T-helper 1 cell (primary cell): Measurements from ENCODE around the gene IRGM.
A peak's percentile ranks its signal among the peaks of the same experiment; 100 is the strongest.
"Not testable (repeated sequence)": the region's sequence is repeated elsewhere in the genome, so short reads cannot be mapped to it uniquely, and the experiment has no call there.

ENCODE experiments used
- DNase-seq, 5 donors: peaks; one replicate each; pipeline ENCODE4 v3.0.0-alpha.2; 2012 to 2020
- total RNA-seq, 4 donors: gene quantifications; one replicate each; lab custom pipeline; 2026; lab: John Stamatoyannopoulos, UW

Gene IRGM
- total RNA-seq, result 7.7 to 14.7 (median 12.0) reads per million in 4 donors

DNA sequence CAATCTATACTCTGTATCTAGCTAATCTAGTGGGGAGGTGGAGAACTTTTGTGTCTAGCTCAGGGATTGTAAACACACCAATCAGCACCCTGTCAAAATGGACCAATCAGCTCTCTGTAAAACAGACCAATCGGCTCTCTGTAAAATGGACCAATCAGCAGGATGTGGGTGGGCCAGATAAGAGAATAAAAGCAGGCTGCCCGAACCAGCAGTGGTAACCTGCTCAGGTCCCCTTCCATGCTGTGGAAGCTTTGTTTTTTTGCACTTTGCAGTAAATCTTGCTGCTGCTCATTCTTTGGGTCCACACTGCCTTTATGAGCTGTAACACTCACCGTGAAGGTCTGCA is at the start of gene IRGM:
IRGM (plus strand) TSS at position 214 of the 346 bp plus-strand sequence. CDS start 1,603 bp downstream, outside the sequence.
- peak in 3 of 5 donors; percentile 12 to 22 (median 20) for DNase-seq

DNA sequence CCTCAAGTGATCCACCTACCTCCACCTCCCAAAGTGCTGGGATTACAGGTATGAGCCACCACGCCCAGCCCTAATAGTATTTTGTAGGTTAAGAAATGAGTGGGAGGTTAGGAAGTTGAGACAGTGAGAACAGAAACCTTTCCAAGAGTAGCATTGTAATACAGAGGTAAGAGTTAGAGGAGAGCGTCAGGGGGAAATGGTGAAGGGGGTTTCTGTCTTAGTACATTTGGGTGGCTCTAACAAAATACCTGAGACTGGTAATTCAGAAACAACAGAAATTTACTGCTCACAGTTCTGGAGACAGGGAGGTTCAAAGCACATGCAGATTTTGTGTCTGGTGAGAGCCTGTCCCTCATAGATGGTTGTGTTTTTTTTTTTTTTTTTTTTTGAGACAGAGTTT is 48.9 kb upstream of the IRGM start:
- no peak for DNase-seq

- peak in 1 of 5 donors; percentile 16 for DNase-seq
Observed at GRCh38 chr5:150801117-150801927, 45.0 kb upstream of the IRGM start.

DNA sequence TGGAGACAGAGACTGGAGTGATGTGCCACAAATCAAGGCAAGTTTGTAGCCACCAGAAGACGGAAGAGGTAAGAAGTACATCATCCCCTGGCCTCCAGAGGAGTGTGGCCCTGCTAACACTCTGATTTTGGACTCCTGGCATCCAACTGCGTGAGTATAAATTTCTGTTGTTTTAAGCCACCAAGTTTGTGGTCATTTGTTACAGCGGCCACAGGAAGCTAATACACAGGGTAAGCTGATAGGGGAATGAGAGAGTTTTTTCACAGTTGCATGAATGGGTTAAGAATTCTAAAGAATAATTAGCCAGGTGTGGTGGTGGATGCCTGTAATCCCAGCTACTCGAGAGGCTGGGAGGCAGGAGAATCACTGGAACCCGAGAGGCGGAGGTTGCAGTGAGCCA is 41.9 kb upstream of the IRGM start:
- DNase-seq, result no peak

DNA sequence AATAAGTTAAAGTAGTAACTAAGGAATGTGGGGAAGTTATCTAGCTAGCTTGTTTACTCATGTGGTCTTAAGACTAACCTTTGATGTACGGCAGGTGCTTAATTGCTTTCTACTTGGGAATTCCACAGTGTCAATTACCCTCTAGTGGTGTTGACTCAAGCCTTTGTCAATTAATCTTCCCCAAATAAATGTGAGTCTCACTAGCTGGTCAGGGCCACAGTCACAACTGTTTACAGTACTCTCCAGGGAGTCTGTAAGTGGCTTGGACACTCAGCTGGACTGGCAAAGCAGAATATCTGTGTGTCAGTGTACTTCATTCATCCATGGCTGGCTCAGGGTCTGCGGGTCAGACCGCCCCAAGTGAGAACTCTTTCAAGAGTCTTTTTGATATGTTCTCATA is 37.0 kb upstream of the IRGM start:
- DNase-seq, result no peak

DNA sequence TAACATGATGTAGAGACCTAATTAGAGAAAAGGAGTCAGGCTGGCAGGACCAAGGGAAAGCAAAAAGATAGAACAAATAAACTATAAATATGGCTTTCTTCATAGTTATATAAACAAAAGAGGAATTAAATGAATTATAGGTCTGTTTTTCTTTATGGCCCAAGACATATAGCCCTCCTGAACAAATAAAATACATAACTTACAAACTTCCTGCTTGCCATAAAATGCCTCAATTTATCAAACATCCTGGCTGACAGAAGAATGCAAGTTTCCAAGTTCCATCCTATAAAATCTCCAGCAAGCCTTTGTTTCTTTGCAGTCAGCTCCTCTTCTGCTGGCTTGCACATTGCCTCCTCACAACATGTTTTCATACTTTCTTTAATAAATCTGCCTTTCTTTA is 31.3 kb upstream of the IRGM start:
- DNase-seq, result no peak

DNA sequence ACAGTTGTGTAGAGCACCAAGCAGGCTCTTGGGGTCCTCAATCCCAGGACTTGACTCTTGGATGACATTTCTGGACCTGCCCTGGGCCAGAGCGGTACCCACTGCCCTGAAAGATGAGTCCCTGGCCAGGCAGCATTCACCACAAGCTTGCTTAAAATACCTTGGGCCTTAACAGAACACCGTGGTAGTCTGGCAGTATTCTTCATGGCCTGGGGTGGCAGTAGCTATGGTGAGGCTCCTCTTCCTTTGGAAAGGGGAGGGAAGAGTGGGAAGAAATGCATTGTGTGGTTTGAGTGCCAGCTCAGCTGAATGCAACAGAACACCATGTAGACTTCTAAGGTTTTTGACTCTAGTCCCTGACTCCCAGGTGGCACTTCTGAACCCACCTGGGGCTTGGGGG is 29.4 kb upstream of the IRGM start:
- DNase-seq, result no peak

DNA sequence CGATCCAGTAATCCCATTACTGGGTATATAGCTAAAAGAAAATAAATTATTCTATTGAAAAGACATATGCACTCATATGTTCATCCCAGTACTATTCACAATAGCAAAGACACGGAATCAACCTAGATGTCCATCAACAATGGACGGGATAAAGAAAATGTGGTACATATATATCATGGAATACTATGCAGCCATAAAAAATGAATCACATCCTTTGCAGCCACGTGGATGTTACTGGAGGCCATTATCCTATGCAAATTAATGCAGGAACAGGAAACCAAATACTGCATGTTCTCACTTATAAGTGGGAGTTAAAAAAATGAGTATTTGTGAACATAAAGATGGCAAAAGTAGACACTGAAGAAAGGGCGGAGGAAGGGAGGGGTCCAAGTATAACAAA is 16.6 kb upstream of the IRGM start:
- DNase-seq, result no peak

- not testable (repeated sequence) for DNase-seq
Observed at GRCh38 chr5:150831821-150832220, 14.5 kb upstream of the IRGM start.

DNA sequence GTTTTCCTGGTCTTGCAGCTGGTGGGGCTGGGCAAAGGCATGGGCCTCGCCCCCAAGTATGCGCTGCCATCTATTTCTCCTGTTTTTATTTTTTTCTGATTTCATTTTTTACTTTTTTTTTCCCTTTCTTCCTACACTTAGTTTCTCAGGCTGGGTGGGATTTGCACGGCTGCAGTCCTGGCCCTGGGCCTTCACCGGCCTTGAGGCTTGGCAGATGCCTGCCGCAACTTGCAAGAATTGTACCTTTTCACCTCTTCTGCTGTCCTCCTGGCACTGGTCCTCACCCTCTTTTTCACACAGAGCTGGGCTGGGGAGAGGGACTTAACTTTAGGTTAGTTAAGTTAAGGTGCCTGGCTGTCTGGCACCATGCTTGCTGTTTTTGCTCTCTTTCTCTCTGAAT is 10.3 kb upstream of the IRGM start:
- no peak for DNase-seq

- no peak for DNase-seq
Observed at GRCh38 chr5:150836703-150837102, 9.6 kb upstream of the IRGM start.

DNA sequence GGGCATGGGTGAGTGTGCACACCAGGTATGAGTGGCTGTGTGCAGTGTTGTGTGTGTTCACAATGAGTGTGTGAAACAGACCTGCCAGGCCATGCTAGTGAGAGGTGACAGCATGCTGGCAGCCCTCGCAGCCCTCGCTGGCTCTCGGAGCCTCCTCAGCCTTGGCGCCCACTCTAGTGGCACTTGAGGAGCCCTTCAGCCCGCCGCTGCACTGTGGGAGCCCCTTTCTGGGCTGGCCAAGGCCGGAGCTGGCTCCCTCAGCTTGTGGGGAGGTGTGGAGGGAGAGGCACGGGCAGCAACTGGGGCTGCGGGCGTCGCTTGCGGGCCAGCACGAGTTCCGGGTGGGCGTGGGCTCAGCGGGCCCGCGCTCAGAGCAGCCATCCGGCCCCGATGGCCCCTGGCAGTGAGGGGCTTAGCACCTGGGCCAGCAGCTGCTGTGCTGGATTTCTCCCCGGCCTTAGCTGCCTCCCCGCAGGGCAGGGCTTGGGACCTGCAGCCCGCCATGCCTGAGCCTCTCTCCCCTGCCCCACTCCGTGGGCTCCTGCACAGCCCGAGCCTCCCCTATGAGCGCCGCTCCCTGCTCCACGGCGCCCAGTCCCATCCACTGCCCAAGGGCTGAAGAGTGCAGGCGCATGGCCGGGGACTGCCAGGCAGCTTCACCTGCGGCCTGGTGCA is 999 bp upstream of the IRGM start:
- not testable (repeated sequence) for DNase-seq

- DNase-seq, result peak in 4 of 5 donors; percentile 48 to 86 (median 55)
Observed at GRCh38 chr5:150846654-150847333, 473 bp downstream of the IRGM start.

DNA sequence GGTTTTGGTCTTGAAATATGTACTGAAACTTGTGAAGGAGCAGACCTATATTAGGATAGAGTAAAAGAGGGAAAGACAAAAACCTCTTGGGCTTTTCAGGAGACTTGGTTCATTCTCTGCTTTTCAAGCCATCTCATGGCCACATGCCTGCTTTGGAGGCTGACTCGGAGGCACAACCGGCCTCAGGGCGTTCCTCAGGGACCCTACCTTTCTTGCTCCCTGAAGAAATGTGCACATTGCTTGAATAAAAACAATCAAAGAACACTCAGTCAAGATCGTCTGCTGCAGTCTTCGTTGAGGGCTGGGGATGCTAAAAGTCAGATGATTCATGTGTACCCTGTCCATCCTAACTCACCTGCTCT is 994 bp downstream of the IRGM start:
- DNase-seq, result no peak

DNA sequence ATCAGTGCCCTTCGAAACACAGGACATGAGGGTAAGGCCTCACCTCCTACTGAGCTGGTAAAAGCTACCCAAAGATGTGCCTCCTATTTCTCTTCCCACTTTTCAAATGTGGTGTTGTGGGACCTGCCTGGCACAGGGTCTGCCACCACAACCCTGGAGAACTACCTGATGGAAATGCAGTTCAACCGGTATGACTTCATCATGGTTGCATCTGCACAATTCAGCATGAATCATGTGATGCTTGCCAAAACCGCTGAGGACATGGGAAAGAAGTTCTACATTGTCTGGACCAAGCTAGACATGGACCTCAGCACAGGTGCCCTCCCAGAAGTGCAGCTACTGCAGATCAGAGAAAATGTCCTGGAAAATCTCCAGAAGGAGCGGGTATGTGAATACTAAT is 1.9 kb downstream of the IRGM start:
- DNase-seq, result no peak

- DNase-seq, result no peak
Observed at GRCh38 chr5:150851039-150851438, 4.7 kb downstream of the IRGM start.

- DNase-seq, result no peak
Observed at GRCh38 chr5:150853561-150853960, 7.2 kb downstream of the IRGM start.

DNA sequence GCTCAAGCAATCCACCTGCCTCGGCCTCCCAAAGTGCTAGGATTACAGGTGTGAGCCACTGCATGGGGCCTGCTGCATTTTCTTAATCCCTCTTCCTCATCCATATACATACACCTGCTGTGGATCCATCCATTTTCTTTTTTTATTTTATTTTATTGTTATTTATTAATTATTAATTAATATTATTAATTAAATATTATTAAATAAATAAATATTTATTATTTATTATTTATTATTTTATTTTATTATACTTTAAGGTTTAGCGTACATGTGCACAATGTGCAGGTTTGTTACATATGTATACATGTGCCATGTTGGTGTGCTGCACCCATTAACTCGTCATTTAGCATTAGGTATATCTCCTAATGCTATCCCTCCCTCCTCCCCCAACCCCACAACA is 10.4 kb downstream of the IRGM start:
- DNase-seq, result not testable (repeated sequence)

GRCh38 chr5:150860246-150860821 is 14.0 kb downstream of the IRGM start:
- no peak for DNase-seq

DNA sequence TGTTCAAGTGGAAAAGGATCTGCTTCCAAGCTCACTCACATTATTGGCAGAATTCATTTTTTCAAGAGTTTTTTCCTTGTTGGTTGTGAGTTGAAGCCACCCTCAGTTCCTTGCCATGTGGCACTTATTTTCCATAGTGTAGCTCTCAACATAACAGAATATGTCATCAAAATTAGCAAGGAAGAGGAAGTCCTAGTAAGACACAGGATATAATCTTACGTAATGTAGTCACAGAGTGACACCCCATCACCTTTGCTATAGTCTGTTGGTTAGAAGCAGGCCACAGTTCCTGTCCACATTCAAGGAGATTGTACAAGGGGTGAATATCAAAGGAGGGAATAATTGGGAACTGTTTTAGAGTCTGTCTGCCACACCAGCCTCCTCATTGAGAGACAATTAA is 15.7 kb downstream of the IRGM start:
- no peak for DNase-seq

GRCh38 chr5:150879358-150879757 is 33.0 kb downstream of the IRGM start:
- no peak for DNase-seq

DNA sequence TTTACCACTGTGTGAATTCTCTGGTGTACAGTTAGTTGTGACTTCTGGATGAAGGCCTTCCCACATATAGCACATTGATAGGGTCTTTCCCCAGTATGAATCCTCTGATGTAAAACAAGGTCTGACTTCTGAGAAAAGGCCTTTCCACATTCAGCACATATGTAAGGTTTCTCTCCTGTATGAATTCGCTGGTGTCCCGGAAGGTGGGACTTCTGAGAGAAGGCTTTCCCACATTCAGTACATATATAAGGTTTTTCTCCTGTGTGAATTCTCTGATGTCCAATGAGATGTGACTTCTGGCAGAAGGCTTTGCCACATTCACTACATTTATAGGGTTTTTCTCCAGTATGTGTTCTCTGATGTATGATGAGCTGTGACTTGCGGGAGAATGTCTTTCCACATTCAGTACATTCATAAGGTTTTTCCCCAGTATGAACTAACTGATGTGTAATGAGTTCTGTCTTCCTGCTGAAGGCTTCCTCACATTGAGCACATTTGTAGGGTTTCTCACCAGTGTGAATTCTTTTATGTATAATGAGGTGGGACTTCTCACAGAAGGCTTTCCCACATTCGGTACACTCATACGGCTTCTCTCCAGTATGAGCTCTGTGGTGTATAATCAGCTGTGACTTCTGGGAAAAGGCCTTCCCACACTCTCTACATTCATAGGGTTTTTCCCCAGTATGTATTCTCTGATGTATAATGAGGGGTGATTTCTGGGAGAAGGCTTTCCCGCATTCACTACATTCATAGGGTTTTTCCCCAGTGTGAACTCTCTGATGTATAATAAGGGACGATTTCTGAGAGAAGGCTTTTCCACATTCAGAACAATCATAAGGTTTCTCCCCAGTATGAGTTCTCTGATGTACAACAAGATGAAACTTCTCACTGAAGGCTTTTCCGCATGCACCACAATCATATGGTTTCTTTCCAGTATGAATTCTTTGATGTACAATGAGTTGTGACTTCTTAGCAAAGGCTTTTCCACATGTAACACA is 49.4 kb downstream of the IRGM start:
- no peak for DNase-seq
